ENCODE measurements around the gene PLEK2.
"Not testable (repeated sequence)": the region's sequence is repeated elsewhere in the genome, so short reads cannot be mapped to it uniquely, and the experiment has no call there.

The PLEK2 gene

DNA sequence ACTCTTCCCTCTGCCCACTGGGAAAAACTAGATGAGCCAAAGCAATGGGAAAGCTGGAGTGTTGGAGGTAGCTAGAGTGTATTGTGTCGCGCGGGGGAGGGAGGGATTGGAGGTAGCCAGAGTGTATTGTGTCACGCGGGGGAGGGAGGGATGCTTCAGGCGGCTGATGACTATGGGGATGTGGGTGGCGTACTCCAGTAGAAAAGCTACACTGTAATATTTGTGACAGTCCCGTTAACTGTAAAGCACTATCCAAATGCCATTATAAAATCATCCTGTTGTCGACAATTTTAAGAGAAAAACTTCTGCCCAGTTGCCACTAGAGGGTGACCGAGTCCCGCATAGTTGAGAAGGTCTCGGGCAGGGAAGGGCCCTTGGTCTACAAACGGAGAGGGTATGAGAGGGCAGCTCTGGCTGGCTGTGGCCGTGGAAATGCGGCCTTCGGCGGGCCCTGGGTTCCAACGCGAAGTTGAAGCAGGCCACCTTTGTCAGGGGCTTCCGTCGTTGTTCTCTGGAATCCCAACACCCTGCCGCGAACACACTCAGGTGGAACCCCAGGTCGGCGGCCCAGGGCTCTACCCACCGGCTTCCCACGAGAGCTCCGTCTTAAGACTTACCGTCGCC, 15.1 kb upstream of the PLEK2 start:
- peak; percentile 92 for DNase-seq

DNA sequence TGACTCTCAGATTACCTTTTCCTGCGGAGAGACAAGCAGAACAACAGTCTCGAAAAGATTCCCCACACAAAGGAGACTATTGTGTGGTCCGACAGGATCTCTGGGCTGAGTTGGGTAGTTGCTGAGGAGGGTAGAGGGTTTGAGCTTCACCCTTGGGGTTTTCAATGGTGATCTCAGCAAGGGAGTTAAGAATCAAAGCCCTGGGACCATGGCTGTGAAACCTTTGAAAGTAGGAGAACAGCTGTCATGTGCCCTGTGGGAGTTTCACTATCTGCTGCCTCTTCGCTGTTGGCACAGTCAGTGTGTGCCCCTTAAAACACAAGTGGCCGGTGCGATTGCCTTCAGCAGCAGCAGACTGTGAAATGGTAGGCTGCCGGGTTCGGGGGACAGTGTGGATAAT, 14.2 kb upstream of the PLEK2 start:
- DNase-seq: no peak

DNA sequence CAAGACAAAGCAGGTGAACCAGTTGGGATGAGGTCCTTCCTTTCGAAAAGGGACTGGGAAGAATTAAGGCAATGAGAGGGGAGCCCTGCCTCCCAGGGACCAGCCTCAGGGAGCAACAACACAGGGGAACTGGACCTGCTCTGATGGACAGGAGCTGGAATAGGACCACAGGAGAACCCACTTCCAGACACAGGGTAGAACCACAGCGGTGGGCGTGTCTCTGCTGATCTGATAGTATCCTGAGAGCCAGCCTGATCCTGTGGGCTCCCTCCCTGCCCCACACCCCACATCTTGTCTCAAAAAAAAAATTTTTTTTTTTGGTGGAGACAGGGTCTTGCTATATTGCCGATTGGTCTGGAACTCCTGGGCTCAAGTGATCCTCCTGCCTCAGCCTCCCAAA, 13.6 kb upstream of the PLEK2 start:
- DNase-seq: no peak

DNA sequence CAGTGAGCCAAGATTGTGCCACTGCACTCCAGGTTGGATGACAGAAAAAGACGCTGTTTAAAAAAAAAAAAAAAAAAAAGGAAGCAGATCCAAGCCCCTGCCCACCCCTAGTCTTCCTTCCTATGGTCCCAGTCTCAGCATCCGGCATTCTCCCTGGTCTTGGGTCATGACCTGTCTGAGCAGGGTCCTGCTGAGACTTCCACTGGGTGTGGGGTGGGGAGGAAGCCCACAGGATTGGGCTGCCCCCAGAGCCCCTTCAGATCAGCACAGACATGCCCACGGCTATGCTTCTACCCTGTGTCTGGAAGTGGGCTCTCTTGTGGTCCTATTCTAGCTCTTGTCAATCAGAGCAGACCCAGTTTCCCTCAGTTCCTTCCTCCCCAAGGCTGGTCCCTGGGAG, 12.6 kb upstream of the PLEK2 start:
- DNase-seq: no peak

DNA sequence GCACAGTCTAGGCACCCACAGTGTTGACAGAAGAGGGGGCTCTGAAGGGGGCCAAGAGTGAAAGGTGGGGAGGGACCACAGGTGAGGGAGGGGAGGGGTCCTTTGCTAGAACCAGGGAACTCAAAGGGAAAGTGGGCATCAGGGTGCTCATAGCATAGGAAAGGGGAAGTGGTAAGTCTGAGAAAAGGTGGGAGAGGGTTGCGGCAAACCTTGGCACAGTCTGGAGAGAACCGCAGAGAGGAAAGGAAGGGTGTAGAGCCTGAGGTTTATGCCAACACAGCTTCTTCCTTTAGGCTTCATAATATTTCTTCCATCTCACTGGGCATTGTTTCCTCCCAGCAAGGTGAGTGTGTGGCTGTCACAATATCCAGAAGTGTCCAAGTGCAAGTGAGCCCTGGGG, 11.5 kb upstream of the PLEK2 start:
- DNase-seq: no peak

DNA sequence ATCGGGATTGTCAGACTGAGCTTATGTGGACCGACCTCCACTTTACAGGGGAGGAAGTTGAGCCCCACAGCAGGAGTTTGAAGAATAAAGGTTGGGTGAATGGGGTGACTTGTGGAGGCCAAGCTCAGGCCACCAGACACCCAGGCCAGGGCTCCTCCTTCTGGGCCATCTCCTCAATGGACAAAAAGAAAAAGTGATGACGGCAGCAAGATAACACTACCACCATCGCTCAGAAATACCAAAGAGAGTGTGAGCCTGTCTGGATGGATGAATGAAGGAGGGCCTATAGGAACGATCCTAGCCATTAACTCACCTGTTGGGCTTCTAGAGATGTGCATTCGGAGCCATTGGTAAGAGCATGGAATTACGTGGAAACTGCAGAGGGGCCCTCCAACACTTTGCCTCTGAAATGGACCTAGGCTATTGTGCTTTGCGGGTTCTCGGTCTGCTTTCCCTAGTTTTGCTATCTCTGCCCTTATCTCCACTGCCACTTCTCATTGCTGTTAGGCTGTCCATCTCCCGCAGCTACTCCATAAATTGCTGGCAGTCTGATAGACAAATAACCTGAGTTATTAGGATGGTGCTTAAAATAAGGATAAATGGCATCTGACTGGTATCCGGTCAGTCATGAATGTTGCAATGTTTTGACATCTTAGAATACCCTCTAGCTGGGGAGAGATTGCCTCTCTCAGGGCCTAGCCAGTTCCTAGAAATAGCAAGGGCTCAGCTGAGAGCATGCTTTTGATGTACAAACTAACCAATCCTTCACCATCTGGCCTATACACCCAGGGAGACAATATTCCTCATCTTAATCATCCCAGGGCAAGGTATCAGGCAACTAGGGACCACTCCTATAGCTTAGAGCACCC, 9.6 kb upstream of the PLEK2 start:
- no peak for DNase-seq

DNA sequence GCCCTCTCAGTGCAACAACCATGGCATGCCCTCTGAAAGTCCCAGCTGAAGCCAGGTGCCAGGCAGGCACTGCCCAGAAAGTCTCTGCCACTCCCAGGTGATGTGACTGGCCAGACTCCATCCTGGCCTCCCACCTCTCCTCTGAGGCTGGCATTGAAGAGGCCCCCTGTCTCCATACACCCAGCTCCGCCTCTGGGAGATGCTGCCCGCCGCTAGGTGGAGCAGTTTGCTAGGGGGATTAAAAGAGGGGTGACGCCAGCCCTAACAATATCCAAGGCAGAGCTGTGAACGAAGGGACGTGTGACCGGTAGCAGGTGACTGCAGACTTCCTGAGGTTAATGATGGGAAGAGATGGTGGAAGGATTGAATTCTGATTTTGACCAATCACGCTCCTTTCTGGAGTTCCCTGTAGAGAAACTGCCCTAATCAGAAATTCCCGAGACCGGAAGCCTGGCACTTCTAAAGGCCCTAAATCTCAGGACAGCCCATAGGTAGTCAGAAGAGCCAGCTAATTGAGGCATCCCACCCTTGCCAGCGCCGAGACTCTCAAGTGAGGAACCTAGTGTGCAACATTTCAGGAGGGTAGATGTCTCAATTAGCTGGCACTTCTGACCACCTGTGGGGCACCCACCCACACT, 8.3 kb upstream of the PLEK2 start:
- no peak for DNase-seq

DNA sequence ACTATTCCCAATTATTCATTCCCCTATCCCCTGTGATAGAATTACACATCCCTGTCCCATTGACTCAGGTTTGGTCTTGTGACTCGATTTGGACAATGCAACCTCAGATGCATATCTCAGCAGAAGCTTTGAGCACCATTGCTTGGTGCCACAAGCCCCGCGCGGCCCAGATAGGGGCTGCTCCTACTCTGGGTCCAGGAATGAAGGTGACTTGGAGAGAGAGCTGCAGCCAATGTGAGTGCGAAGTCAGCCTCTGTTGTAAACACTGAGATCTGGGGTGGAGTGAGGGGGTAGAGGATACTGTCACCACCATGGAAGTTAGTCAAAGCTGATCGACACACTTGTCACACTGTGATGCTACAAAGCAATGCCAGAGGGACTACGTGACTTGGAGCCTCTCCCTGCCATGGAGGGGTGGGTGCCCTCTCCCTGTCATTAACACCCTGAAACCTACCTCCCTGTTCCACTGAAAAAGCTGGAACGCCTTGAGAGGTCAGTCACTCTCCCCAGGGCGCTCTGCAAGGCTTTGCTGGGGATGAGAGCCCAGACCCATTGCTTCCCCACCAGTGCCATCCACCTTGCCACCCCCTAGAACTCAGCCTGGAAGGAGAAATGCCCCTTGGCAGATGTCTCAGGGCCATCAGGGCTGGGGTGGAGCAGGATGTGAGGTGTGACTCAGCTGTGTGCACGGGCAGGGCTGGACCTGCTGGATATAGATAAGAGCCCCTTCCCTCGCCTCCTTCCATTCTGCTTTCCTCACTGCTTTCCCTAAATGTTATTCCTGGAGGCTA, 6.6 kb upstream of the PLEK2 start:
- peak; percentile 76 for DNase-seq

DNA sequence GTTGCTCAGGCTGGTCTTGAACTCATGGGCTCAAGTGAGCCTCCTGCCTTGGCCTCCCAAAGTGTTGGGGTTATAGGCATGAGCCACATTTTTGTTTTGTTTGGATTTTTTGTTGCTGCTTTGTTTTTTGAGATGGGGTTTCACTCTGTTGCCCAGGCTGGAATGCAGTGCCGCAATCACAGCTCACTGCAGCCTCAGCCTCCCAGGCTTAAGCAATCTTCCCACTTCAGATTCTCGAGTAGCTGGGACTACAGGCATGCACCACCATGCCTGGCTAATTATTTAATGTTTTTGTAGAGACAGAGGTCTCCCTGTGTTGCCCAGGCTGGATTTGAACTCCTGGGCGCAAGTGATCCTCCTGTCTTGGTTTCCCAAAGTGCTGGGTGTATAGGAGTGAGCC, 5.7 kb upstream of the PLEK2 start:
- DNase-seq: no peak

DNA sequence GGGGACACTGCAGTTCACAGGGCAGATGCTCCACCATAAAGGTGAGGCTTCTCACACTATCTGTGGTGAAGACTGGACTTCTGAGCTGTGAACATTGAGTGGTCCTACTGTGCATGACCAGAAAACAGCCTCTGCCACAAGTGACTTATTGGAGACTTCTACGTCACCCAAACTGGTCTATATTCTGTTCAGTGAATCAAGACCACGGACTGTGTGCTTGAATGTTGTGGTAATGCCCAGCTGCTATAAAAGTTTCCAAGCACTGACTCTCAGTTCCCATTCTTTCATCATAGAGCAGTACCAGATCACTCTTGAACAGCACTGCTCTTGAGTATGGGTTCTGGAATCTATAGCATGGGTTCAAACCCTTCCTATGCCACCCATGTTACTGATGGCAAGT, 4.8 kb upstream of the PLEK2 start:
- DNase-seq: no peak

DNA sequence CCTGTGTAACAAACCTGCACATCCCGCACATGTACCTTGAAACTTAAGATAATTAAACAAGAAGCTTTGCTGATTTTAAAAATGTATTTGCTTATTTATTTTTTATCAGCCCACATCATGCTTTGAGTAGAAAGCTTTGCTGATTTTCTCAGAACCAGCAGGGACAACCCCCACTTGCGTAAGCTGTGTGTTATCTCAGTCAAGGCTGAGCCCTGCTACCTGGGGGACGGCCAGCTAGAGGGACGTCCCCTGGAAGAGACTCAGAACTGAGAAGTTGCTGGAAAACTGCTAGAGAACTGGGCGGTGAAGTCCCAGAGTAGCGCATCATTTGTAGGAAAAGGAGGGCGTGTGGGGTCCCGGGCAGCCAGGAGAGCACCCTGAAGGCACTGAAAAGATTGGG, 4.1 kb upstream of the PLEK2 start:
- DNase-seq: no peak

DNA sequence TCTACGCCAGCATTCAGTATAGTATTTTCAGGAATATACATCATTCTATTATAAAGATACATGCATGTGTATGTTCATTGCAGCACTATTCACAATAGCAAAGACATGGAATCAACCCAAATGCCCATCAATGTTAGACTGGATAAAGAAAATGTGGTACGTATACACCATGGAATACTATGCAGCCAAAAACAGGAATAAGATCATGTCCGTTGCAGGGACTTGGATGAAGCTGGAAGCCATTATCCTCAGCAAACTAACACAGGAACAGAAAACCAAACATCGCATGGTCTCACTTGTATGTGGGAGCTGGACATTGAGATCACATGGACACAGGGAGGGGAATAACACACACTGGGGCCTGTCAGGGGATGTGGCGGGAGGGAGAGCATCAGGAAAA, 3.6 kb upstream of the PLEK2 start:
- DNase-seq: not testable (repeated sequence)

DNA sequence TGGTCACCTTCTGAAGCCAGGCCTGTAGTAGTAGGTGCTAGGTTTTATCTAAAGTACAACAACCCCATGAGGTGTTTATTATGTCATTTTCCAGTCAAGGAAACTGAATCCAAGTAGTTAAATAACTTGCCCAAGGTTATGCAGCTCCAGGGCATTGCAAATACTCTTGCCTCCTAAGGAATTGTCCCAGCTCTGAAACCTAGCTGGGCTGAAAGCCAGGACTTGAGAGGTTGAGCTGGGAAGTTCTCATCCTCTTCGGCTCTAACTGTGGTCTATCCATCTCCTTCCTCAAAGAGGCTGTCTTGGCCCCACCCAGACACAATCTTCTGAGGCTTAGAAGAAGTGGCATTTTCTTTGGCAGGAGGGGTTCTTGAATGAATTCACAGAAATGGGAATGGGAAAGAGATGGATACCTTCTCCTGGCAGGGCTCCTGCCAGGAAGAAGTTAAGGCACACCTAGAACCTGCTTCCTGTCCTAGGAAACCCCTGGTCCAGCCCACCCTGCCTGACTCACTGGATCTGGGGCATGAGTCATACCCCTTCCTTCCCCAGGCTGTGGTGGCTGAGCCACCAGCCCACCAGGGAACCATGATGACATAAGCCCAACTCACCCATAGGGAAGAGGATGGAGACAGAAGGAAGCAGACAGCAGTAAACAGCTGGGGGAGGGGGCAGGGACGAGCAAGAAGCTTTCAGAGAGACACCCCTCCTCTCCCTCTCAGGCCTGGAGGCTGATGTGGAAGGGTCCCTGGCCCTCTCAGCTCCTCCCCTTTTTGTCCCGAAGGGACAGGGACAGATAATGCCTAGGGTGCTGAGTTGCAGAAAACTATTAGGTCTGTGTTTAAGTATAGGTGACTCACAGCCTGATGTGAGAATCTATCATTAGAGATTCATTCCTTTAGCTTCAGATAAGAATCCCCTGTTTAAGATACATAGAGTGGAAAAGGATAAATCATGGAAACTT, 2.1 kb upstream of the PLEK2 start:
- DNase-seq: peak; percentile 98

DNA sequence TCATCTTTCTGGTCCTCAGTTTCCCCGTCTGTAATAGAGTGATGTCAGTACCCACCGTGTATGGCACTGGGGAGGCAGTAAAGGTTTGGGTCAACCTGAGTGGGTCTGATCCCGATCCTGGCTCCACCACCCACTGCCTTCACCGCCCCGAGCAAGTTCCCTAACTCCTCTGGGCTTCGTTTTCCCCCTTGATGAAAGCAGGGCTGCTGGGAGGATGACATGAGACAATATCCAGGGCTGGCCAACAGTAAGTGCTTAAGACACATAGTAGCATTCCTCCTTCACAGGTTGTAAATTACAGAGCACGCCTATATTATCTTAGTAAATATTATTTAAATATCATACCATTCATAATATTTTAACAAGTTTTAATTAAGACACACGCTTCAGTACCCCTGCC, 595 bp downstream of the PLEK2 start:
- no peak for DNase-seq

DNA sequence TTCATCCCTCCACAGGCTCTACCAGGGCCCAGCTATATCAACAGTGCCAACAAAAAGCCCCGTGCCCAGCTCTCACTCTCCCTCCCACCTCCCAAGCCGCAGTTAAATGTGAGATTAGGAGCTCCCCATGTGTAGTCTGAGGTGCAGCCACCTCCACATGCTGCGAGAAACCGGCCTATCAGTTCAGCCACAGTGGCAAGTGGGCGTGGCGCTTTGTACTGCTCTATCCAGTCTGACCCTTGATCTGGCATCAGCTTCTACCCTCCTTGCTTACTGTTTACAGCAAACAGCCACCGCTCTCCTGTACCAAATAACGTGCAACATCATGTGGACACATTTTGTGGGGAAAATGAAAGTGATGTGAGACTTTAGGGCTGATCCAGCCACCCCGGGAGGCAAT, 1.7 kb downstream of the PLEK2 start:
- DNase-seq: no peak

DNA sequence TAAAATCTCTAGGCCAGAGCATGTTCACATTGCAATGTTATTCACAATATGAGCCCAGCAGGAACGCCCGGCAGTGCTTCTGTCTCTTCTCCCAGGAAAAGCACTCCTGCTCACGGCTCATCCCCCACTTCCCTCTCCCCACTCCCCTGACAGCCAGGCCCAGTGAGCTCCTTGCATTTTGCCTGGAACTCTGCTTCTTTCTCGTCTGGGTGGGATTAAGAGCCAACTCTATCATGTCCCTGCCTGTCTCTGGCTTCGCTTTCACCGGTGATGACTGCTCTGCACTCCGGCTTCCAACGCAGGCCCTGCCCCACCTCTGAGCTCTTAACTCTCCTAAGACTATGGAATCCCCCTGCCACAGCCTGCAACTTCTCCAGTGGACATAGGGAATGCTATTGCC, 2.5 kb downstream of the PLEK2 start:
- peak; percentile 75 for DNase-seq

DNA sequence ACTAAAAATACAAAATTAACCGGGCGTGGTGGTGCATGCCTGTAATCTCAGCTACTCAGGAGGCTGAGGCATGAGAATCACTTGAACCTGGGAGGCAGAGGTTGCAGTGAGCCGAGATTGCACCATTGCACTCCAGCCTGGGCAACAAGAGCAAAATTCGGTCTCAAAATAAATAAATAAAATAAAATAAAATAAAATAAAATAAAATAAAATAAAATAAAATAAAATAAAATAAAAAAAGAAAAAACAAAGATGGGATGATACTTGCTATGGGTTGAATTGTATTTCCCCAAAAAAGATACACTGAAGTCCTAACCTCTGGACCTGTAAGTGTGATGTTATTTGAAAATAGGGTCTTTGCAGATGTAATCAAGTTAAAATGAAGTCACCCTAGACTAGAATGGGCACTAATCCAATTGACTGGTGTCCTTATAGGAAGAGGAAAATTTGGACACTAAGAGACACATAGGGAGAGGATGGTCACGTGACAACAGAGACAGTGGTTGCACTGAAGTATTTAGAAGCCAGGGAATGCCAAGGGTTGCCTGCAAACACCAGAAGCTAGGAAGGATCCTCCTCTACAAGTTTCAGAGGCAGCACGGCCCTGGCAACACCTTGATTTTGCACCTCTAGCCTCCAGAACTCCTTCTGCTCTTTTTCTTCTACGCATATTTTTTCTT, 3.7 kb downstream of the PLEK2 start:
- DNase-seq: not testable (repeated sequence)

DNA sequence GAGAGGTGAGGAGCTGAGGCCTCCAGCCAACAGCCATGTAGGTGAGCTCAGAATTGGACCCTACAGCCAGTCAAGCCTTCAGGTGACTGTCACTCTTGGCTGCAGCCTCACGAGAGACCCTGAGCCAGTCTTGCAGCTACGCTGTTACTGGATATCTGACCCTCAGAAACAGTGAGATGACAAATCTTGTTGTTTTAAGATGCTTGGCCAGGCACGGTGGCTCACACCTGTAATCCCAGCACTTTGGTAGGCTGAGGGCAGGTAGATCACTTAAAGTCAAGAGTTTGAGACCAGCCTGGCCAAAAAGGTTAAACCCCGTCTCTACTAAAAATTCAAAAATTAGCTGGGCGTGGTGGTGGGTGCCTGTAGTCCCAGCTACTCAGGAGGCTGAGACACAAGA, 6.2 kb downstream of the PLEK2 start:
- DNase-seq: no peak

DNA sequence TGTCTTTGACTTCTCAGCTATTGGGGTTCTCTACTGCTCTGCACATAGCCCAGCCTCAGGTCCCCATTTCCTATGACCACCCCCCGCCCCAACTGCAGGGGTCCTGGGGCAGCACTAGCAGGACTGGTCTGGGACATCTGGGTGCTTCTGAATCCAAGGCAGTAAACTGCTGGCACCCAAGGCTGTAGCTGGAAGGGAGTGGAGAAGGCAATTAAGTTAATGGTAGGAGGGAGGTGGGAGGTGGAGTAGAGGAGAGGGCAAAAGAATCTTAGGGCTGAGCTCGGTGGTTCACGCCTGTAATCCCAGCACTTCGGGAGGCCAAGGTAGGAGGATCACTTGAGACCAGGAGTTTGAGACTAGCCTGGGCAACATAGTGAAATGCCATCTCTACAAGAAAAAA, 11.5 kb downstream of the PLEK2 start:
- DNase-seq: peak; percentile 50

DNA sequence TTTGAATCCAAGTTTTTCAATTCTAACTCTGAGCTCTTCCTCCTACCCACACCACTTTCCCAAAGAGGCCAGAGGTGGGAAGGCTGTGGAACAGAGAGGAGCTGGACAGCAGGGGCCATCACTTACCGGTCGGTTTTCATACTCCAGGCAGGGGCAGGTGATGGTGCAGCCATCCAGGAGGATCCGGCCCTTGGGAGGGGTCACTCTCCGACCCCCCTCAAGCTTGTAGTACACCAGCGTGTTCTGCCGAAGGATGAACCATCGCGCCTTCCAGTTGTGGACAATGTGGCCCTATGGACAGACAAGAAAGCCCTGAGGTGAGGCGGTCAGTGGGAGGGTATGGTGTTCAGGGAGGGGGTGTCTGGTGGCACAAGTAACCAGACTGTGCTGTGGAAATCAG, 14.4 kb downstream of the PLEK2 start:
- peak; percentile 35 for DNase-seq

DNA sequence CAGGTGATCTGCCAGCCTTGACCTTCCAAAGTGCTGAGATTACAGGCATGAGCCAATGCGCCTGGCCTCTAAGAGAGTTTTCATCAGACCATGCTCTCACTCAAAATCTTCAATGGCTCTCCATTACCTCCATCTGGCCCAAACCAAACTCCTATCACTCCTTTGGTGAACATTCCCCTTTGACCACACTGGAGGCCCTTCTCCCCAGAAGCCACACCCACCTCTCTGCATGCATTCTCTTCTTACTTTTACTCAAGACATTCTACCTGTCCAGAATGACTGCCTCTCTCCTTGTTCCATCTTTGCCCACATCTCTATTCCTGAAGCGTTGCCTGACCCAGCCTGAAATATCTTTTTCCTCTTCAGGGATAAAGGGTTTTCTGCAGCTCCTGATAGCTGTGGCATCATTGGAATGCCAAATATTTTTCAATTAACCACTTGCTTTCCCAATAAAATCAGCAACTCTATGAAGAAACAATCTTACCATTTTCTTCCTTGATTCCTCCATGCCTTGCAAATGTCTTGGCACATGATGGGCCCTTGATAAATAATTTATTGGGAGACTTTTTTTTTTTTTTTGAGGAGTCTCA, 15.5 kb downstream of the PLEK2 start:
- DNase-seq: peak; percentile 56
